Measurements from ENCODE around the gene ERI3.

The ERI3 gene

GRCh38 chr1:44313265-44313918 is 41.7 kb downstream of the ERI3 start:
- DNase-seq, result no peak

- no peak for DNase-seq
Observed at GRCh38 chr1:44312399-44313196, 42.5 kb downstream of the ERI3 start.

GRCh38 chr1:44310006-44310405 is 45.1 kb downstream of the ERI3 start:
- DNase-seq, result no peak

- DNase-seq, result no peak
Observed at GRCh38 chr1:44305962-44306422, 49.1 kb downstream of the ERI3 start.

GRCh38 chr1:44303532-44303931 is 51.5 kb downstream of the ERI3 start:
- no peak for DNase-seq

GRCh38 chr1:44302541-44302940 is 52.5 kb downstream of the ERI3 start:
- DNase-seq, result no peak

- DNase-seq, result no peak
Observed at GRCh38 chr1:44301442-44301841, 53.6 kb downstream of the ERI3 start.

- no peak for DNase-seq
Observed at GRCh38 chr1:44300852-44301251, 54.2 kb downstream of the ERI3 start.

GRCh38 chr1:44297695-44298400 is 57.2 kb downstream of the ERI3 start:
- no peak for DNase-seq

- no peak for DNase-seq
Observed at GRCh38 chr1:44296806-44297205, 58.3 kb downstream of the ERI3 start.

- DNase-seq, result no peak
Observed at GRCh38 chr1:44296086-44296485, 59.0 kb downstream of the ERI3 start.

- no peak for DNase-seq
Observed at GRCh38 chr1:44294588-44295007, 60.5 kb downstream of the ERI3 start.

- DNase-seq, result no peak
Observed at GRCh38 chr1:44293761-44294315, 61.2 kb downstream of the ERI3 start.

GRCh38 chr1:44292651-44293050 is 62.4 kb downstream of the ERI3 start:
- DNase-seq, result no peak

- no peak for DNase-seq
Observed at GRCh38 chr1:44290250-44291094, 64.6 kb downstream of the ERI3 start.

GRCh38 chr1:44289530-44289929 is 65.5 kb downstream of the ERI3 start:
- no peak for DNase-seq

- no peak for DNase-seq
Observed at GRCh38 chr1:44288883-44289282, 66.2 kb downstream of the ERI3 start.

- DNase-seq, result peak; percentile 28
Observed at GRCh38 chr1:44284184-44284583, 70.9 kb downstream of the ERI3 start.

- peak; percentile 94 for DNase-seq
Observed at GRCh38 chr1:44283524-44284173, 71.4 kb downstream of the ERI3 start.

- DNase-seq, result peak; percentile 41
Observed at GRCh38 chr1:44282704-44283426, 72.2 kb downstream of the ERI3 start.

All from NCI-H345 (cell line).